ENCODE measurements around the gene PLTP.

Gene PLTP

GRCh38 chr20:45861221-45862075 is 50.5 kb downstream of the PLTP start:
- H3K27ac ChIP-seq (ENCODE audit: low read depth, low read length): no peak overlapping the region

DNA sequence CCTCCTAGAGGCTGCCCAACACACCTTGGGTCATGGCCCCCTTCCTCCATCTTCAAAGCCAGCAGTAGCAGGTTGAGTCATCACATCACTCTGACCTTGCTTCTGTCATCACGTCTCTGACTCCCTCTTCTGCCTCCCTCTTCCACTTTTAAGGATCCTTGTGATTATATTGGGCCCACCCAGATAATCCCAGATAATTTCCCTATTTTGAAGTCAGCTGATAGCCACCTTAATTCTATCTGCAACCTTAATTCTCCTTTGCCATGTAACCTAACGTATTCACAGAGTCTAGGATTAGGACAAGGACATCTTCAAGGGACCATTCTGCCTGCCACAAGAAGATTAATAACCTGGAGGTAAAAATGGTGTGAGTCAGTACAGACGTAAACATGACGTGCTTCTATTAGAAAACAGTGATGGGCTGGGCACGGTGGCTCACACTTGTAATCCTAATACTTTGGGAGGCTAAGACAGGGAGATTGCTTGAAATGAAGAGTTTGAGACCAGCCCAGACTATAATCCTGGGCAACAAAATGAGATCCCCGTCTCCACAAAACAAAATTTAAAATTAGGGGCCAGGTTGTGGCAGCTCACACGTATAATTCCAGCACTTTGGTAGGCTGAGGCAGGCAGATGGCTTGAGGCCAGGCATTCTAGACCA is 51.3 kb downstream of the PLTP start:
- Histone ChIP-seq H3K9me3 (ENCODE audit: control insufficient read depth, insufficient read depth, low read length) (no peaks in the 10 kb centered on the region), H3K36me3 (ENCODE audit: control insufficient read depth, insufficient read depth, low read length) (no peaks in the 10 kb centered on the region), H3K4me1 (ENCODE audit: control insufficient read depth, insufficient read depth, low read length) (peaks cover 20% of the 10 kb centered on the region; the same call in 1 of the 2 replicates), H3K27me3 (ENCODE audit: control insufficient read depth, insufficient read depth, low read length) (no peaks in the 10 kb centered on the region), H3K9ac (ENCODE audit: low read depth, low read length) (no peak overlapping the region), H3K27ac (ENCODE audit: low read depth, low read length) (no peak overlapping the region), H3K4me3 (ENCODE audit: low read depth, low read length) (no peak overlapping the region)

More at GRCh38 chr20:45861221-45862075, 50.5 kb downstream of the PLTP start:
- Histone ChIP-seq H3K4me3 (ENCODE audit: low read depth, low read length) (no peak overlapping the region), H3K27me3 (ENCODE audit: control insufficient read depth, insufficient read depth, low read length) (no peaks in the 10 kb centered on the region), H3K9ac (ENCODE audit: low read depth, low read length) (no peak overlapping the region), H3K36me3 (ENCODE audit: control insufficient read depth, insufficient read depth, low read length) (no peaks in the 10 kb centered on the region), H3K9me3 (ENCODE audit: control insufficient read depth, insufficient read depth, low read length) (no peaks in the 10 kb centered on the region), H3K4me1 (ENCODE audit: control insufficient read depth, insufficient read depth, low read length) (peaks cover 20% of the 10 kb centered on the region; the same call in 1 of the 2 replicates)

- no peak overlapping the region for H3K9ac ChIP-seq (ENCODE audit: low read depth, low read length)
- no peaks in the 10 kb centered on the region for H3K9me3 ChIP-seq (ENCODE audit: control insufficient read depth, insufficient read depth, low read length)
- H3K27ac ChIP-seq (ENCODE audit: low read depth, low read length): no peak overlapping the region
- H3K4me3 ChIP-seq (ENCODE audit: low read depth, low read length): no peak overlapping the region
- no peaks in the 10 kb centered on the region for H3K27me3 ChIP-seq (ENCODE audit: control insufficient read depth, insufficient read depth, low read length)
- peaks cover 23% of the 10 kb centered on the region for H3K4me1 ChIP-seq (ENCODE audit: control insufficient read depth, insufficient read depth, low read length)
- no peaks in the 10 kb centered on the region for H3K36me3 ChIP-seq (ENCODE audit: control insufficient read depth, insufficient read depth, low read length)
These were observed 52.0 kb downstream of the PLTP start for GRCh38 chr20:45859916-45860315.

DNA sequence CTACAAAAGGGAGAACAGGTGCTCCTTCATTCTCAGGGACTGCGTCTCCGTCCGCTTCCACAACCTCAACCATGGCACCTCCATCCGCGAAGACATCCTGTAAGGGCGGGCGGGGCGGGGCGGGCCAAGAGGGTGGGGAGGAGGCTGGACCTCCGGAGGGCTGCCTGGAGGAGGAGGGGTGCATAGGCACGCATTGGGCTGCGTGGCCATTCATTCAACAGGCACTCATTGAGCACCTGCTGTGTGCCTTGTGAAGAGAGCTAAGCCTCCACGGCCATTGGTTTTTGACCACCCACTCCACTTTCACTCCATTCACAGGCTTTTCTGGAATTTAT is 54.1 kb downstream of the PLTP start:
- Histone ChIP-seq H3K9ac (ENCODE audit: low read depth, low read length) (no peak overlapping the region; the same call in 1 of the 2 replicates), H3K27ac (ENCODE audit: low read depth, low read length) (peak overlapping the region; percentile 88), H3K4me3 (ENCODE audit: low read depth, low read length) (peak overlapping the region; percentile 89), H3K27me3 (ENCODE audit: control insufficient read depth, insufficient read depth, low read length) (no peaks in the 10 kb centered on the region), H3K36me3 (ENCODE audit: control insufficient read depth, insufficient read depth, low read length) (no peaks in the 10 kb centered on the region), H3K4me1 (ENCODE audit: control insufficient read depth, insufficient read depth, low read length) (peaks cover 39% of the 10 kb centered on the region), H3K9me3 (ENCODE audit: control insufficient read depth, insufficient read depth, low read length) (no peaks in the 10 kb centered on the region)

DNA sequence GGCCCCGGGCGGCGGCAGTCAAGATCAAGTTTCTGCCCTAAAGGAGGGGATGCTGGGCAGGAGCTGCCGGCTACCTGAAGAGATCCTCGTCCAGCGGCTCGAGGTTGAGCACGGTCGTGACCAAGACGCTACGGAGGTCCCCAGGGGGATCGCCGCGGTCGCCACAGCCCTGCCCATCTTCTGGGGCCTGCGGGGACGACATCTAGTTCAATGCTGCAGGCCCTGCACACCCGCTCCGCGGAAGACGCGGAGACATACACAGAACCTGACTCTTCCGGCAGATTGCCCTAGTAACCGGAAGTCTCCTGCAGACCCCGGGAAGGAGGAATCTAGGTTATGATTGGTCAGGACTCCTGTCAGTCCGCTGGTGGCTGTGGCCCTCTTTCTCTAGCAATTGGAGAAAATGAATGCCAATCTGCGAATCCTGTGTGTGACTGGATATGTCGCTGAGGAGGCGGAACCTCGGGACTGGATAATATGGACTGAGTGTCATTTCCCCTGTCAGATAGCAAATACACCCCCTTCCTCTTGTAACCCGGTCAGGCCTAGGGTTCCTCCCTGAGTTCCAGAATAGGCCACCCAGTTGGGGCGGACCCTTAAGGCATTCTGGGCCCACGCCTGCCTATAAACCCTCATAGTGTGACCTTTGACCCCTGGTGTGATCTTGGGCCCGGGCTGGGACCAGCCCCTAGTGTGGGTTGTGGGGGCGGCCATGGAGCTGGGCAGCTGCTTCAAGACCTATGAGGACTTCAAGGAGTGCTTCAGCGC is 54.7 kb downstream of the PLTP start, which contains the start of the genes ACOT8 and ZSWIM3:
ACOT8 (minus strand) TSS at position 279 of the 768 bp plus-strand sequence; CDS start at position 202, 77 bp downstream.
ZSWIM3 (plus strand) TSS at position 501 of the 768 bp plus-strand sequence; CDS start at position 713, 212 bp downstream.
- H3K36me3 ChIP-seq (ENCODE audit: control insufficient read depth, insufficient read depth, low read length): peaks cover 2% of the 10 kb centered on the region
- H3K27me3 ChIP-seq (ENCODE audit: control insufficient read depth, insufficient read depth, low read length): no peaks in the 10 kb centered on the region
- no peaks in the 10 kb centered on the region for H3K9me3 ChIP-seq (ENCODE audit: control insufficient read depth, insufficient read depth, low read length)
- peaks cover 39% of the 10 kb centered on the region for H3K4me1 ChIP-seq (ENCODE audit: control insufficient read depth, insufficient read depth, low read length)
- peak within 1 kb of the TSS; percentile 89 for H3K4me3 ChIP-seq (ENCODE audit: low read depth, low read length)
- peak within 1 kb of the TSS; percentile 88 for H3K27ac ChIP-seq (ENCODE audit: low read depth, low read length)
- H3K9ac ChIP-seq (ENCODE audit: low read depth, low read length): peak within 1 kb of the TSS; percentile 42

GRCh38 chr20:45853484-45853883 is 58.5 kb downstream of the PLTP start:
- Histone ChIP-seq H3K36me3 (ENCODE audit: control insufficient read depth, insufficient read depth, low read length) (peaks cover 17% of the 10 kb centered on the region), H3K4me3 (ENCODE audit: low read depth, low read length) (peak overlapping the region; percentile 31), H3K4me1 (ENCODE audit: control insufficient read depth, insufficient read depth, low read length) (peaks cover 25% of the 10 kb centered on the region), H3K27ac (ENCODE audit: low read depth, low read length) (peak overlapping the region; percentile 85), H3K27me3 (ENCODE audit: control insufficient read depth, insufficient read depth, low read length) (no peaks in the 10 kb centered on the region), H3K9ac (ENCODE audit: low read depth, low read length) (0 out of 2 replicates have a peak overlapping the region, but pooled peaks have one; percentile 8), H3K9me3 (ENCODE audit: control insufficient read depth, insufficient read depth, low read length) (no peaks in the 10 kb centered on the region)

DNA sequence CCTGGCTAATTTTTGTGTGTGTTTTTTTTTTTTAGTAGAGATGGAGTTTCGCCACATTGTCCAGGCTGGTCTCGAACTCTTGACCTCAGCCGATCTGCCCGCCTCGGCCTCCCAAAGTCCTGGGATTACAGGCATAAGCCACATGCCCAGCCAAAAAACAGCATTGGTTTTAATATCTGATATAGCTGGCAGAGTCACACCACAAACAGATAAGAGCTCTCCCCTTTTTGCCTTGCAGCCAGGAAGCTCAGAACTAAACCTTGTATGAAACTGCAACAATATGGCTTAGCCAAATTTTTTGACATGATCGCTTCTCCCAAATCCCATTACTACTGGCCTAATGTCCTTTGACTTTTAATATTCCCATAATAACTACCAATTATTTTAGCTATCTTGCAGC is 59.6 kb downstream of the PLTP start:
- Histone ChIP-seq H3K36me3 (ENCODE audit: control insufficient read depth, insufficient read depth, low read length) (peaks cover 24% of the 10 kb centered on the region), H3K4me1 (ENCODE audit: control insufficient read depth, insufficient read depth, low read length) (peaks cover 19% of the 10 kb centered on the region), H3K27me3 (ENCODE audit: control insufficient read depth, insufficient read depth, low read length) (no peaks in the 10 kb centered on the region), H3K27ac (ENCODE audit: low read depth, low read length) (no peak overlapping the region), H3K9ac (ENCODE audit: low read depth, low read length) (no peak overlapping the region), H3K4me3 (ENCODE audit: low read depth, low read length) (no peak overlapping the region), H3K9me3 (ENCODE audit: control insufficient read depth, insufficient read depth, low read length) (no peaks in the 10 kb centered on the region)

- Histone ChIP-seq H3K27me3 (ENCODE audit: control insufficient read depth, insufficient read depth, low read length) (no peaks in the 10 kb centered on the region), H3K9ac (ENCODE audit: low read depth, low read length) (no peak overlapping the region), H3K4me3 (ENCODE audit: low read depth, low read length) (no peak overlapping the region), H3K4me1 (ENCODE audit: control insufficient read depth, insufficient read depth, low read length) (peaks cover 19% of the 10 kb centered on the region), H3K9me3 (ENCODE audit: control insufficient read depth, insufficient read depth, low read length) (no peaks in the 10 kb centered on the region), H3K36me3 (ENCODE audit: control insufficient read depth, insufficient read depth, low read length) (peaks cover 27% of the 10 kb centered on the region), H3K27ac (ENCODE audit: low read depth, low read length) (no peak overlapping the region)
These were observed 60.5 kb downstream of the PLTP start for GRCh38 chr20:45851501-45851900.

DNA sequence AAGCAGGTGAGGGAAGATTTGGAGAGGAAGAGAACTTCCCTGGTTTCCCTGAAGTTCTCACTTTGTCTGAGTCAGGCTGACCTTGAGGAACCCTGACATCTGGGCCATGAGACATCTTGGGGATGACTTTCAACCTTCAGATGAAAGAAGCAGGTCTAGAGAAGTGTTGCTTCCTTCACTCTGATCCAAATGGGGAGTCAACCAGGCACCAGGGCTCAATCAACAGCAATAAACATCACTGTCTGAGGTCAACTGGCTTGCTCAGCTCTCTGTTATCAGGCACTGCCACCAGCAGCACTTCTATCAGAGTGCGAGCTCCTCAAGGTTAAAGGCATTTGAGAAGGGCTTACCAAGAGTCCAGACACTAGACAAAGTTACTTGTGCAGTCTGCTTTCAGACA is 61.0 kb downstream of the PLTP start:
- H3K36me3 ChIP-seq (ENCODE audit: control insufficient read depth, insufficient read depth, low read length): peaks cover 32% of the 10 kb centered on the region
- peaks cover 19% of the 10 kb centered on the region for H3K4me1 ChIP-seq (ENCODE audit: control insufficient read depth, insufficient read depth, low read length)
- H3K9ac ChIP-seq (ENCODE audit: low read depth, low read length): no peak overlapping the region
- no peaks in the 10 kb centered on the region for H3K27me3 ChIP-seq (ENCODE audit: control insufficient read depth, insufficient read depth, low read length)
- no peak overlapping the region for H3K4me3 ChIP-seq (ENCODE audit: low read depth, low read length)
- no peaks in the 10 kb centered on the region for H3K9me3 ChIP-seq (ENCODE audit: control insufficient read depth, insufficient read depth, low read length)
- H3K27ac ChIP-seq (ENCODE audit: low read depth, low read length): no peak overlapping the region

GRCh38 chr20:45850238-45850637 is 61.7 kb downstream of the PLTP start:
- Histone ChIP-seq H3K4me1 (ENCODE audit: control insufficient read depth, insufficient read depth, low read length) (peaks cover 19% of the 10 kb centered on the region), H3K9ac (ENCODE audit: low read depth, low read length) (no peak overlapping the region), H3K9me3 (ENCODE audit: control insufficient read depth, insufficient read depth, low read length) (no peaks in the 10 kb centered on the region), H3K4me3 (ENCODE audit: low read depth, low read length) (no peak overlapping the region), H3K27ac (ENCODE audit: low read depth, low read length) (no peak overlapping the region), H3K36me3 (ENCODE audit: control insufficient read depth, insufficient read depth, low read length) (peaks cover 37% of the 10 kb centered on the region), H3K27me3 (ENCODE audit: control insufficient read depth, insufficient read depth, low read length) (no peaks in the 10 kb centered on the region)

All from HUES48 (cell line).